Ishikawa (cell line): ENCODE results near the gene FITM2.

Source experiments
- CEBPB ChIP-seq: IDR thresholded peaks from 2 replicates; pipeline ENCODE4 v1.6.1; 2012
- CREB1 ChIP-seq: IDR thresholded peaks from 2 replicates; pipeline ENCODE4 v1.6.1; 2012; ENCODE audit warnings: low read depth
- EGR1 ChIP-seq: IDR thresholded peaks from 2 replicates; pipeline ENCODE4 v1.6.1; 2012
- EP300 ChIP-seq: IDR thresholded peaks from 2 replicates; pipeline ENCODE4 v1.6.1; 2012; ENCODE audit warnings: borderline replicate concordance
- MAX ChIP-seq: IDR thresholded peaks from 2 replicates; pipeline ENCODE4 v1.6.1; 2012
- NFIC ChIP-seq: IDR thresholded peaks from 2 replicates; pipeline ENCODE4 v1.6.1; 2012
- TAF1 ChIP-seq: IDR thresholded peaks from 2 replicates; pipeline ENCODE4 v1.6.1; 2012; ENCODE audit warnings: low read depth, mild to moderate bottlenecking
- TEAD4 ChIP-seq: IDR thresholded peaks from 2 replicates; pipeline ENCODE4 v1.6.1; 2012
- YY1 ChIP-seq: IDR thresholded peaks from 2 replicates; pipeline ENCODE4 v1.6.1; 2012; ENCODE audit warnings: low read depth

- TF ChIP-seq MAX = no peak
- no peak for TF ChIP-seq CREB1
- no peak for TF ChIP-seq CEBPB
- no peak for TF ChIP-seq EP300
- no peak for TF ChIP-seq YY1
- TF ChIP-seq TEAD4 = no peak
- TF ChIP-seq TAF1 = no peak
- no peak for TF ChIP-seq NFIC
- TF ChIP-seq EGR1 = no peak
Measured at GRCh38 chr20:44319839-44320422, 8.9 kb upstream of the FITM2 start.
